Psoas muscle (tissue), 8 donors: ENCODE results near the gene GCFC2. TPM values are rescaled to one million over a fixed set of nuclear protein-coding genes. Genes with fewer than 3 reads are reported as not detected.

ENCODE experiments used
- ATAC-seq, 4 donors: fragments of 200-7000 bp; cut with Tn5 transposase; one replicate each; pipeline ENCODE4 v1.9.1; 2020; ENCODE audit warnings: moderate library complexity in 3 of 4, mild to moderate bottlenecking in 2 of 4
- DNase-seq, 2 donors: peaks; one replicate each; pipeline ENCODE4 v3.0.0-alpha.2; 2020
- H3K27ac ChIP-seq: fragments of 200-600 bp; one replicate; pipeline ENCODE4 v1.8.0; 2022
- H3K27me3 ChIP-seq, 3 donors: fragments of 200-600 bp in 1 of 3; one replicate each; pipeline versions ENCODE4 v1.6.1 to v1.8.0; 2013 to 2022; ENCODE audit warnings: low read length in 2 of 3, mild to moderate bottlenecking in 2 of 3, moderate library complexity in 1 of 3; ENCODE audit not compliant: insufficient read depth in 3 of 3
- H3K36me3 ChIP-seq, 2 donors: fragments of 200-600 bp in 1 of 2; one replicate each; pipeline versions ENCODE4 v1.6.1 to v1.8.0; 2013 to 2022; ENCODE audit warnings: low read depth in 1 of 2, mild to moderate bottlenecking in 1 of 2, moderate library complexity in 1 of 2; ENCODE audit not compliant: insufficient read depth in 1 of 2
- H3K4me1 ChIP-seq: fragments of 200-600 bp; one replicate; pipeline ENCODE4 v1.8.0; 2022
- H3K4me3 ChIP-seq: fragments of 200-600 bp; one replicate; pipeline ENCODE4 v1.8.0; 2022; ENCODE audit warnings: mild to moderate bottlenecking
- H3K9me3 ChIP-seq: fragments of 200-600 bp; one replicate; pipeline ENCODE4 v1.8.0; 2022
- CTCF ChIP-seq: fragments of 200-600 bp; IDR thresholded peaks from one replicate; pipeline ENCODE4 v1.8.0; 2022; ENCODE audit warnings: antibody characterized with exemption
- WGBS, 3 donors: extraction: QIAGEN DNeasy Blood & Tissue Kit; methylation state at CpG; one replicate each; pipeline versions ENCODE4 v1.1.6 to v1.1.7; 2013; 5-methylcytosine and 5-hydroxymethylcytosine counted together
- intact Hi-C, 2 donors: fragments of 100-400 bp; cut with DNase I; formaldehyde crosslinking; loops; one replicate each; pipeline versions ENCODE4 v1.11.0 to v1.14.2; 2022
- polyA plus RNA-seq, 3 donors: library from polyadenylated mRNA; stranded (reverse); fragments of 200-250 nt; gene quantifications; one replicate each; pipeline ENCODE4 v1.2.3, GENCODE V29; 2013
- total RNA-seq, 4 donors: library from RNA; stranded (reverse); fragmentation: NEBNext Ultra II Directional in 2 of 4; extraction: Animal tissue kit (Norgen Biotek cat#: 25700) in 2 of 4; gene quantifications; one replicate each; pipeline versions ENCODE4 v1.2.1 to v1.2.4, GENCODE V29; 2021 to 2023
- donor health status: healthy with polysubstance abuse.
- donor health status: DM: no; HTN: no; CAD: no; lungs with moderate emphysema.
- donor health status: Bipolar disorder and iron deficiency.
- donor health status: healthy.
- donor health status: DM: yes; HTN: yes; CAD: no.
- donor health status: DM: no; HTN: no; CAD: no.
- donor health status: DM: no; HTN: no; CAD: no.
- donor health status: DM: yes; HTN: yes; CAD: no.

GCFC2 gene
- total and polyA plus RNA-seq, 7 donors, result 13.2 to 31.5 (median 20.2) TPM

- 27 to 31% (median 29%) methylated on average over 3 of the region's 3 CpGs for WGBS, 3 donors
- peak; percentile 82 to 99 (median 97) for ATAC-seq
- H3K9me3 ChIP-seq, result no peaks in the 10 kb centered on the region
These were observed 77.1 kb downstream of the GCFC2 start for GRCh38 chr2:75633620-75634019.

GRCh38 chr2:75632813-75633212, 77.9 kb downstream of the GCFC2 start:
- Histone ChIP-seq H3K27ac (peak overlapping the region; percentile 65), H3K27me3 (no peaks in the 10 kb centered on the region), H3K9me3 (no peaks in the 10 kb centered on the region), H3K4me3 (no peak overlapping the region), H3K36me3 (no peaks in the 10 kb centered on the region), H3K4me1 (peaks cover 2% of the 10 kb centered on the region)
- no peak for TF ChIP-seq CTCF
- 66 to 86% (median 82%) methylated on average over 1 of the region's 1 CpG for WGBS, 3 donors
- intact Hi-C loops, result no loop called here
- ATAC-seq (no peak), DNase-seq (no peak)

More at GRCh38 chr2:75633620-75634019, 77.1 kb downstream of the GCFC2 start:
- no peaks in the 10 kb centered on the region for H3K27me3 ChIP-seq
- DNase-seq, result no peak
- H3K27ac ChIP-seq, result peak overlapping the region; percentile 65
- TF ChIP-seq CTCF, result no peak
- no peak overlapping the region for H3K4me3 ChIP-seq
- H3K36me3 ChIP-seq, result no peaks in the 10 kb centered on the region
- intact Hi-C loops, result no loop called here
- peaks cover 2% of the 10 kb centered on the region for H3K4me1 ChIP-seq

GRCh38 chr2:75632091-75632701, 78.5 kb downstream of the GCFC2 start:
- Histone ChIP-seq H3K27ac (no peak overlapping the region), H3K27me3 (no peaks in the 10 kb centered on the region), H3K4me1 (peaks cover 2% of the 10 kb centered on the region), H3K36me3 (no peaks in the 10 kb centered on the region), H3K9me3 (no peaks in the 10 kb centered on the region), H3K4me3 (no peak overlapping the region)
- peak in 1 of 4 donors; percentile 28 for ATAC-seq
- TF ChIP-seq CTCF, result no peak
- 54 to 73% (median 66%) methylated on average over 5 of the region's 5 CpGs for WGBS, 3 donors
- no peak for DNase-seq
- intact Hi-C loops, result no loop called here

GRCh38 chr2:75627902-75628504, 82.7 kb downstream of the GCFC2 start:
- Histone ChIP-seq H3K4me3 (no peak overlapping the region), H3K27me3 (no peaks in the 10 kb centered on the region), H3K36me3 (no peaks in the 10 kb centered on the region), H3K27ac (no peak overlapping the region), H3K9me3 (no peaks in the 10 kb centered on the region), H3K4me1 (no peaks in the 10 kb centered on the region)
- intact Hi-C loops, result loop anchor here in 1 of 2 donors (5.0 kb wide), 1 partner anchor 1096 kb away; no protein-coding TSS in a partner anchor
- DNase-seq, result peak; percentile 59 to 82
- TF ChIP-seq CTCF, result peak; percentile 93
- WGBS, 3 donors, result 1% methylated on average over 4 of the region's 4 CpGs
- peak; percentile 71 to 86 (median 76) for ATAC-seq
